B cell (primary cell): Measurements from ENCODE around the gene RENBP. TPM values are rescaled to one million over a fixed set of nuclear protein-coding genes. Genes with fewer than 3 reads are reported as not detected.

Source experiments
- ATAC-seq: fragments of 200-7000 bp; cut with Tn5 transposase; one replicate; pipeline ENCODE4 v1.10.0; 2021; ENCODE audit warnings: low read depth, mild to moderate bottlenecking, moderate number of reproducible peaks, moderate library complexity
- CTCF ChIA-PET: fragments of 350-600 bp; sonication (Branson Sonifier 250); formaldehyde crosslinking; loops from one replicate; lab custom pipeline; 2021; ENCODE audit warnings: antibody characterized with exemption, inconsistent platforms; lab: Charles Lee
- POLR2A ChIA-PET: fragments of 350-600 bp; sonication (Branson Sonifier 250); formaldehyde crosslinking; loops from one replicate; lab custom pipeline; 2021; ENCODE audit warnings: antibody characterized with exemption; lab: Charles Lee
- DNase-seq: peaks from one replicate; pipeline ENCODE4 v3.0.0; 2013
- H2AFZ ChIP-seq: 2 replicates; pipeline ENCODE4 v1.6.1; 2012; ENCODE audit warnings: mild to moderate bottlenecking, low read depth, low read length; ENCODE audit not compliant: insufficient read depth, poor library complexity, severe bottlenecking
- H3K27ac ChIP-seq, 2 donors: 1 replicate in 1 of 2; 2 replicates in 1 of 2; pipeline ENCODE4 v1.5.1; 2012 to 2013; ENCODE audit warnings: low read length in 2 of 2, mild to moderate bottlenecking in 2 of 2, moderate library complexity in 1 of 2
- H3K27me3 ChIP-seq, 4 experiments: fragments of 200-600 bp in 1 of 4; sonication (generic) in 1 of 4; replicated peaks in 1 of 4; 1 replicate in 2 of 4; 2 replicates in 2 of 4; pipeline versions ENCODE4 v1.6.1 to v1.7.0; 2013 to 2016; ENCODE audit warnings: low read length in 3 of 4, mild to moderate bottlenecking in 2 of 4, mixed read lengths in 1 of 4, moderate library complexity in 1 of 4; ENCODE audit not compliant: insufficient read depth in 4 of 4, control insufficient read depth in 3 of 4; ENCODE audit errors: control extremely low read depth in 1 of 4
- H3K36me3 ChIP-seq, 2 experiments: replicated peaks in 1 of 2; 1 replicate in 1 of 2; 2 replicates in 1 of 2; pipeline versions ENCODE4 v1.6.1 to v1.7.1; 2013; ENCODE audit warnings: low read length in 1 of 2; ENCODE audit not compliant: insufficient read depth in 2 of 2, control insufficient read depth in 1 of 2; ENCODE audit errors: control extremely low read depth in 1 of 2, extremely low read depth in 1 of 2
- H3K4me1 ChIP-seq, 2 donors: fragments of 200-600 bp in 1 of 2; sonication (generic) in 1 of 2; 1 replicate in 1 of 2; 2 replicates in 1 of 2; pipeline versions ENCODE4 v1.5.1 to v1.6.1; 2013 to 2017; ENCODE audit warnings: low read length in 2 of 2; ENCODE audit not compliant: control insufficient read depth in 2 of 2, insufficient read depth in 2 of 2
- H3K4me2 ChIP-seq: replicated peaks from 2 replicates; pipeline ENCODE3; 2012; ENCODE audit warnings: mild to moderate bottlenecking, low read depth, low read length; ENCODE audit not compliant: poor library complexity, severe bottlenecking
- H3K4me3 ChIP-seq, 5 experiments: fragments of 200-600 bp in 1 of 5; sonication (generic) in 1 of 5; 1 replicate in 3 of 5; 2 replicates in 2 of 5; pipeline versions ENCODE4 v1.5.1 to v1.7.0; 2011 to 2016; ENCODE audit warnings: low read length in 4 of 5, mild to moderate bottlenecking in 4 of 5, low read depth in 2 of 5, control low read depth in 1 of 5, moderate library complexity in 1 of 5; ENCODE audit not compliant: insufficient read depth in 1 of 5; ENCODE audit errors: control extremely low read depth in 1 of 5, extremely low read depth in 1 of 5
- H3K79me2 ChIP-seq: fragments of 200-600 bp; sonication (generic); one replicate; pipeline ENCODE4 v1.6.0; 2016; ENCODE audit warnings: low read length; ENCODE audit not compliant: control insufficient read depth, insufficient read depth
- H3K9ac ChIP-seq: fragments of 200-600 bp; sonication (generic); 2 replicates; pipeline ENCODE4 v1.6.1; 2017; ENCODE audit warnings: mild to moderate bottlenecking, low read length, moderate library complexity
- H3K9me3 ChIP-seq, 3 donors: one replicate each; pipeline versions ENCODE4 v1.6.1 to v1.7.1; 2013; ENCODE audit warnings: low read length in 2 of 3; ENCODE audit not compliant: control insufficient read depth in 2 of 3, insufficient read depth in 1 of 3; ENCODE audit errors: control extremely low read depth in 1 of 3
- H4K20me1 ChIP-seq: 2 replicates; pipeline ENCODE4 v1.6.0; 2012; ENCODE audit warnings: mild to moderate bottlenecking, low read length; ENCODE audit not compliant: insufficient read depth, control insufficient read depth, poor library complexity, severe bottlenecking
- H3K27ac Mint-ChIP-seq: one replicate; pipeline ENCODE4 v1.8.0; 2021; ENCODE audit warnings: mixed read lengths
- H3K27me3 Mint-ChIP-seq: one replicate; pipeline ENCODE4 v1.8.0; 2021; ENCODE audit warnings: mixed read lengths
- H3K4me1 Mint-ChIP-seq: one replicate; pipeline ENCODE4 v1.8.0; 2021; ENCODE audit warnings: mixed read lengths
- H3K4me3 Mint-ChIP-seq: one replicate; pipeline ENCODE4 v1.8.0; 2021; ENCODE audit warnings: mixed read lengths
- H3K9me3 Mint-ChIP-seq: one replicate; pipeline ENCODE4 v1.8.0; 2022; ENCODE audit warnings: mixed read lengths; ENCODE audit not compliant: insufficient read depth
- CTCF ChIP-seq: fragments of 200-600 bp; IDR thresholded peaks from one replicate; pipeline ENCODE4 v1.8.0; 2022; ENCODE audit warnings: antibody characterized with exemption, mild to moderate bottlenecking
- EZH2 ChIP-seq: IDR thresholded peaks from 2 replicates; pipeline ENCODE4 v1.6.1; 2012; ENCODE audit warnings: borderline replicate concordance, low read depth, mild to moderate bottlenecking, moderate library complexity, low read length; ENCODE audit not compliant: insufficient read depth, poor library complexity, severe bottlenecking
- WGBS: methylation state at CpG from one replicate; pipeline ENCODE4 v1.1.5; 2013; ENCODE audit warnings: missing lambda C conversion rate; ENCODE audit not compliant: insufficient coverage; 5-methylcytosine and 5-hydroxymethylcytosine counted together
- intact Hi-C: fragments of 100-400 bp; cut with micrococcal nuclease; formaldehyde crosslinking; loops from one replicate; pipeline ENCODE4 v1.10.0; 2022
- polyA plus RNA-seq: library from polyadenylated mRNA; depleted of rRNA; stranded (reverse); fragments of >200 nt; gene quantifications from 2 replicates; pipeline ENCODE4 v1.2.3, GENCODE V29; 2012
- total RNA-seq, 2 donors: library from RNA; stranded (reverse); fragments of 120-200 nt in 1 of 2; gene quantifications; 1 replicate in 1 of 2; 2 replicates in 1 of 2; pipeline versions ENCODE4 v1.2.3 to v1.2.4, GENCODE V29; 2013 to 2022

The RENBP gene
- total and polyA plus RNA-seq, 2 donors (not counting 1 experiment from before 2014, with no cell fraction given), result 30.6 to 39.2 TPM

GRCh38 chrX:153968754-153969124 is 24.3 kb upstream of the RENBP start:
- Histone ChIP-seq H3K27ac (peak overlapping the region; percentile 46 to 49), H3K27me3 (no peaks in the 10 kb centered on the region), H4K20me1 (peaks cover 56% of the 10 kb centered on the region), H3K79me2 (peaks cover 71% of the 10 kb centered on the region), H3K9ac (peak overlapping the region; percentile 100), H3K36me3 (peaks cover 0 to 10% of the 10 kb centered on the region in 2 experiments), H3K4me1 (peaks cover 49 to 60% of the 10 kb centered on the region in 2 donors), H3K9me3 (no peaks in the 10 kb centered on the region), H2AFZ (no peak overlapping the region), H3K4me3 (peak overlapping the region in 4 of 5 experiments; percentile 97 to 99 (median 97)), H3K4me2 (peak overlapping the region; percentile 70)
- peak overlapping the region; percentile 87 for H3K27ac Mint-ChIP-seq
- CTCF ChIA-PET, result interaction anchor here (0.7 to 4.0 kb wide), 13 partner anchors 13 to 558 kb away, joined by 3 to 27 read pairs (median 4); partner anchors contain the start of genes ARHGAP4 and IRAK1
- H3K4me3 Mint-ChIP-seq, result peak overlapping the region; percentile 87
- no peaks in the 10 kb centered on the region for H3K27me3 Mint-ChIP-seq
- DNase-seq (peak; percentile 66), ATAC-seq (no peak)
- POLR2A ChIA-PET, result interaction anchor here (1.1 to 1.6 kb wide), 4 partner anchors 13 to 402 kb away, joined by 3 to 7 read pairs (median 5); no protein-coding TSS in a partner anchor
- peaks cover 46% of the 10 kb centered on the region for H3K4me1 Mint-ChIP-seq
- H3K9me3 Mint-ChIP-seq, result no peaks in the 10 kb centered on the region
- 0% methylated on average over 7 of the region's 12 CpGs for WGBS
- TF ChIP-seq CTCF (no peak), EZH2 (no peak)
- intact Hi-C loops, result loop anchor here (10.0 kb wide), 1 partner anchor 1024 kb away; no protein-coding TSS in a partner anchor

- Histone ChIP-seq H3K4me2 (peak overlapping the region; percentile 70), H3K4me1 (peaks cover 44 to 55% of the 10 kb centered on the region in 2 donors), H3K27me3 (no peaks in the 10 kb centered on the region), H4K20me1 (peaks cover 60% of the 10 kb centered on the region), H2AFZ (no peak overlapping the region), H3K4me3 (peak overlapping the region in 3 of 5 experiments; percentile 38 to 99 (median 97)), H3K36me3 (peaks cover 0 to 15% of the 10 kb centered on the region in 2 experiments), H3K9me3 (no peaks in the 10 kb centered on the region), H3K27ac (peak overlapping the region; percentile 3 to 46), H3K9ac (peak overlapping the region; percentile 100), H3K79me2 (peaks cover 73% of the 10 kb centered on the region)
- ChIA-PET CTCF (interaction anchor here (0.9 to 4.0 kb wide), 12 partner anchors 13 to 559 kb away, joined by 3 to 27 read pairs (median 4); partner anchors contain the start of genes ARHGAP4, IRAK1 and SLC6A8), POLR2A (interaction anchor here (1.1 to 1.6 kb wide), 4 partner anchors 13 to 403 kb away, joined by 3 to 7 read pairs (median 5); no protein-coding TSS in a partner anchor)
- intact Hi-C loops, result loop anchor here (10.0 kb wide), 1 partner anchor 1023 kb away; no protein-coding TSS in a partner anchor
- ATAC-seq (no peak), DNase-seq (peak; percentile 10)
- Mint-ChIP-seq H3K4me3 (peak overlapping the region; percentile 87), H3K27ac (peak overlapping the region; percentile 92), H3K27me3 (no peaks in the 10 kb centered on the region), H3K4me1 (peaks cover 41% of the 10 kb centered on the region), H3K9me3 (no peaks in the 10 kb centered on the region)
- 28% methylated on average over 3 of the region's 9 CpGs for WGBS
- no peak for TF ChIP-seq EZH2
- TF ChIP-seq CTCF, result no peak
Observed at GRCh38 chrX:153968255-153968654, 23.8 kb upstream of the RENBP start.
